Fibroblast of the aortic adventitia (primary cell): ENCODE results near the gene RET. TPM values are rescaled to one million over a fixed set of nuclear protein-coding genes. Genes with fewer than 3 reads are reported as not detected.

Experiments
- DNase-seq: peaks from one replicate; pipeline ENCODE4 v3.0.0-alpha.2; 2010; ENCODE audit warnings: low read depth
- H3K4me3 ChIP-seq: 2 replicates; pipeline ENCODE4 v1.5.1; 2011; ENCODE audit warnings: low read depth, mild to moderate bottlenecking, control low read depth, low read length, moderate library complexity
- total RNA-seq: library from RNA; depleted of rRNA; stranded (reverse); fragments of >200 nt; gene quantifications from 2 replicates; pipeline ENCODE4 v1.2.3, GENCODE V29; 2012; ENCODE audit warnings: low replicate concordance
- TF ChIP-seq, protein P1 (sequence below): IDR thresholded peaks from 2 replicates; pipeline ENCODE4 v1.5.1; 2011; ENCODE audit warnings: mild to moderate bottlenecking, low read length, control low read depth, inconsistent platforms; ENCODE audit not compliant: insufficient read depth

Gene RET
- total RNA-seq, 1 donor = 0.27 TPM

DNA sequence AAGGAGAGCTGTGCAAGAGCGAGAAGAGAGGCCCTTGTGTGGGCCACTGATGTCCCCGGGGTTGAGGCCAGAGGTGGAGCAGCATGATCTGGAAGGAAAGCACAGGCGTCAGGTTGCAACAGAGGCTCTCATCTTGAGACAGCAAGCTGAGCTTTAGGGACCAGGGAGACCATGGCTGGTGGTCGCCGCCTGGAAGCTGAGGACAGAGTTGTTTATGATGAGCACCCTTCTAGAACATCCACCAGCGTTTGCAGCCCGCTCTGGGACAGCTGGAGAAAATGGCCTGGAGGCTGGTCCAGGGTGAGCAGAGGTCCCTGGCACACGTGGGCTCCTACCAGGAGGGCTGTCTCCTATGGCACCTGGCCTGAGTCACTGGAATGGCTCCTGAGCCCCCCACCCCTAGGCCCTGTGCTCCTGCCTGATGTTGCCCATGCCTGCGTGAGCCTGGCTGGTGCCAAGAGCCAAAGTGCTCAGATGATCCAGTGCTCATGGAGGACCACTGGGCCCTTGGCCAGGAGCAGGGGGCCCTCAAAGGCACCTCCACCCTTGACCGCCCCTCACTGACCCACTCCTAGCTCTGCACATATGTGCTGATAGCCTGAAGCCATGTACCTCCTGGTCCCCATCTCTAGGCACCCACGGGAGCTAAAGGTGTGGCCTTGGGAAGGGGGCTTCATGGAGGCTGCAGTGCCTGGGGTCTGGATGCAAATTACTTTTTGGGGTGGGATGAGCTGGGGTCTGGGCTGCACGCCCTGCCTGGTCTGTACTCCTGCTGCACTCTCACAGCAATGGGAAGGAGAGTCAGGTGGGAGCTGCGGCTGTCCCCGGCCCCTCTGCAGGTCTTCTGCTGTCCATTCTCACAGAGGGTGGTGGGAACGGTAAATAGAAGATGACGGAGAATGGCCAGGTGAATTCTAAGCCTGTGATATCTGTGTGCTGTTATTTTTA lies 40.1 kb upstream of the RET start:
- DNase-seq = no peak
- no peak overlapping the region for H3K4me3 ChIP-seq
- TF ChIP-seq, protein P1, sequence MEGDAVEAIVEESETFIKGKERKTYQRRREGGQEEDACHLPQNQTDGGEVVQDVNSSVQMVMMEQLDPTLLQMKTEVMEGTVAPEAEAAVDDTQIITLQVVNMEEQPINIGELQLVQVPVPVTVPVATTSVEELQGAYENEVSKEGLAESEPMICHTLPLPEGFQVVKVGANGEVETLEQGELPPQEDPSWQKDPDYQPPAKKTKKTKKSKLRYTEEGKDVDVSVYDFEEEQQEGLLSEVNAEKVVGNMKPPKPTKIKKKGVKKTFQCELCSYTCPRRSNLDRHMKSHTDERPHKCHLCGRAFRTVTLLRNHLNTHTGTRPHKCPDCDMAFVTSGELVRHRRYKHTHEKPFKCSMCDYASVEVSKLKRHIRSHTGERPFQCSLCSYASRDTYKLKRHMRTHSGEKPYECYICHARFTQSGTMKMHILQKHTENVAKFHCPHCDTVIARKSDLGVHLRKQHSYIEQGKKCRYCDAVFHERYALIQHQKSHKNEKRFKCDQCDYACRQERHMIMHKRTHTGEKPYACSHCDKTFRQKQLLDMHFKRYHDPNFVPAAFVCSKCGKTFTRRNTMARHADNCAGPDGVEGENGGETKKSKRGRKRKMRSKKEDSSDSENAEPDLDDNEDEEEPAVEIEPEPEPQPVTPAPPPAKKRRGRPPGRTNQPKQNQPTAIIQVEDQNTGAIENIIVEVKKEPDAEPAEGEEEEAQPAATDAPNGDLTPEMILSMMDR = no peak

DNA sequence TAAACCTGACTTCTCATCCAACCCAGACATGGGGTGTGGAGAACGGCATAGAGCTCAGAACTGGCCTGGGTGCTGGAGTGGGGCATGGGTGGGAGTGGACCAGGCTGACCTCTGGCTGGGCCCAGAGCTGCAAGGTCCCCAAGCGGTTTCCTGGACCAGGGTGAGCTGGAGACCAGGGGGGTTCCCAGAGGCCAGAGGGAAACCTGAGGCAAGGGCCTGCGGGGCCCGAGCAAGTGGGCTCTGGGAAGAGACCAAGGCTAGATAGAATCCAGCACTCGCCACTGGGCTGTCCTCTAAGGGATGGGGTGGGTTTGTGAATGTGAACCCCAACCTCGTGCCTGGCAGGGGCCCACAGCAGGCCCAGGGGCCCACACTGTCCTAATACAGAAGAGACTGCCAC lies 39.4 kb upstream of the RET start:
- no peak for DNase-seq
- TF ChIP-seq, protein P1 = no peak
- H3K4me3 ChIP-seq = no peak overlapping the region

DNA sequence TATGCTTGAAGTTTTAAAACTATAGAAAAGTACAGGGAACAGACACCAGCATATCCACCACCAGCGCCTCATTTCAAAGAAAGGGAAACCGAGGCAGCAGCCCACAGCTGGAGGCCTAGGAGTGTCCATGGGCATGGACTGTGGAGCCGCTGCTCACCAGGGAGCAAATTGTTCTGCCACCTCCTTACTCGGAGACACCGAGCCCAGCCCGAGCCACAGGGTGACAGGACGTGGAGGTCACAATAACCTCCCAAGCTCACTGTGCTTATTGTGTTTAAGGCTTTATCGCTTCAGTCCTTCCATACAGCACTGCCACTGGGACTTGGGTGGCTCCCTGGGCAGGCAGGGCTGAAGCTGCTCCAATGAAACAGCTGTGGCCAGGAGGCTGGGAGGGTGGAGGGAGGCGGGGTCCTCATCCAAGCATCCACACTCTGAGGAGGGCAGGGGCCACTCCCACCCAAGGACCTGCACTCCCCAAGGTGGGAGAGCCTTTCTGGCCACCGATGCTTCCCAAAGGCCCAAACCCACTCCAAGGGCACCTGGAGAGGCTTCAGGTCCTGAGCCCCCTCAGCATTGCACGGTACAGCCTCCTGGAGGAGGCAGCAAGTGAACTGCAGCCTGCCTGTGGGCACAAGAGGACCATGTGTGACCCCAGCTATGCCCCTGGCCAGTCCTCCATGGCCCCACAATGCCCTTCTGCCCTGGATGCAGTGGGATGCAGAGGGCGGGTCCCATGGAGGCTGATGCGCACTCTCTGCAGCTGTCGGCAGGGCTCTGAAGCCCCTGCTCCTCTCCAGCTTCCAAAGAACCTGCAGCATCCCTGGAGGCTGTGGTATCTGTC lies 38.7 kb upstream of the RET start:
- no peak for DNase-seq
- H3K4me3 ChIP-seq = no peak overlapping the region
- TF ChIP-seq, protein P1 = no peak

DNA sequence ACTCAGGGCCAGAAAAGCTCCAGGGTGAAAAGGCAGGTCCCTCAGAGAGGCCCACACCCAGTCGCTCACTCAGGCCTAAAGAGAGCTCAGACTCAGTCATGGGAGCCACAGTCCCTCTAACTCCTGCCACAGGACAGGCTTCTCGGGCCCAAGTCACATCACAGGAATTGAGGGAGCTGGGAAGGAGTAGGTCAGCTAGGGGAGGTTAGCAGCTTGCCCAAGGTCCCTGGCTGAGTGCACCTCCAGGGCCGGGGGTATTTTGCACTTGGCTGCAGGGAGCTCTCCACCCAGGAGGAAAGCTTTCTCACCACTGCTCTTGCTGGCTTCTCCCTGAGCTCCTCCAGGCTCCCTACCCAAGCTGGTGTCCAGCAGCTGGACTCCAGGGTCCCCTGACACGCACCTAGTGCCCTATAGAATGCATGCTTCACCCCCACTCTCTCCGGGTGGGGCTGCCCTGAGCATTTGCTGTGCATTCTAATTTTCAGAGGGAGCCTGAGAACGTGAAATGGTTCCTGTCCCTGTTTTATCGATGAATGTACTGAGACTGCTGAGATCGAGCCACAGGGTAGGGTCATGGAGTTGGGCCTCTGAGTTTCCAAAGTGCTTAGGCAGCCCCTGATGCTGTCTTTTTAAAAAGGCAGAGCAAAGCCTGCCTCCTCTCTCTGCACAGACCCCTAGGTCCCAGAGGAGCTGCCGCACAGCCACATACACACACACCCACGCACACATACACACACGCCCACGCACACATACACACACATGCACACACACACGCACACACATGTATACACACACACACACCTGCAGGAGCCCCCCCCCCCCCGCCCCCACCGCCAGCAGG lies 37.9 kb upstream of the RET start:
- H3K4me3 ChIP-seq = no peak overlapping the region
- DNase-seq = no peak
- TF ChIP-seq, protein P1 = no peak

DNA sequence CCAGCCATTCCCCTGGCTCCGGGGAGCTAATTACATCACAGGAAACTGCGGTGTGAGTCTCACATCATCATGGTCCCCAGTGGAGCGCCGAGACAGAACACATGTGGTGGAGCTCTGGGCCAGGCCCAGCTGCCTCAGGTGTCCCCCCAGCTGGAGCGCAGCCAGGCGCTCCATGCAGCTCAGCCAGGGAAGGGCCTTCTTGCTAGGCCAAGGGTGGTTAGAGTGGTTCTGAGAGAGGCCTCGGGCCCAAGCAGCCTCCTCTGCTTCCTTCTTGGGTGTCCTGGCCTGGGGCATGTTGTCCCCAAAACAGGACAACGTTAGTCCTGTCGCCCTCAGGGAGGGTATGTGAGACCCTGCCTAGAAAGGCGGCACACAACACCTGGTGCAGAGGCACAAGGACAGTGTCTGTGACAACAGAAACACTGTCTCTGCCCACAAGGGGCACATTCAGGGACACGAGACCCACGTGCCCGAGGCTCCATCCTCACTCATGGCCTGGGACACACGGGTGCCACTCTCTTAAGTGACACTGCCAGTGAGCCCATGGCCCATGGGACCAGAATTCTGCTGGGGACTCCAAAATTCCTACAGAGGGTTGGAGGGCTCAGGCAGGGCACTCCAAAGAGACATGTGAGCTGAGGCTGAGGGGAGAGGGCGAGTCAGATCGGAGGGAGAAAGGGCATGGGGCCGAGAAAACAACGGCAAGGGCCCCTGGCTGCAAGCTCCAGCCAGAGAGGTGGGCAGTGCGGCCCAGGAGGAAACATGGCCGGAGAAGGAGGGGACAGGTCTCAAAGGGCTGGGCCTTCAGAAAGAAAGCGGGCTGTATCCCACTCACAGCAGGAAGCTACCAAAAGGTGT lies 37.0 kb upstream of the RET start:
- no peak overlapping the region for H3K4me3 ChIP-seq
- DNase-seq = no peak
- TF ChIP-seq, protein P1 = no peak
